Stimulated activated CD4-positive, alpha-beta T cell treated with anti-CD3 and anti-CD28 coated beads, Interleukin-2, amount 100 ng/mL, for 48 hours (primary cell): Measurements from ENCODE around the gene B4GALNT3.
"Not testable (repeated sequence)": the region's sequence is repeated elsewhere in the genome, so short reads cannot be mapped to it uniquely, and the experiment has no call there.

ENCODE experiments used
- DNase-seq, 2 donors: peaks; one replicate each; pipeline ENCODE4 v3.0.0-alpha.2; 2020

Gene B4GALNT3

DNA sequence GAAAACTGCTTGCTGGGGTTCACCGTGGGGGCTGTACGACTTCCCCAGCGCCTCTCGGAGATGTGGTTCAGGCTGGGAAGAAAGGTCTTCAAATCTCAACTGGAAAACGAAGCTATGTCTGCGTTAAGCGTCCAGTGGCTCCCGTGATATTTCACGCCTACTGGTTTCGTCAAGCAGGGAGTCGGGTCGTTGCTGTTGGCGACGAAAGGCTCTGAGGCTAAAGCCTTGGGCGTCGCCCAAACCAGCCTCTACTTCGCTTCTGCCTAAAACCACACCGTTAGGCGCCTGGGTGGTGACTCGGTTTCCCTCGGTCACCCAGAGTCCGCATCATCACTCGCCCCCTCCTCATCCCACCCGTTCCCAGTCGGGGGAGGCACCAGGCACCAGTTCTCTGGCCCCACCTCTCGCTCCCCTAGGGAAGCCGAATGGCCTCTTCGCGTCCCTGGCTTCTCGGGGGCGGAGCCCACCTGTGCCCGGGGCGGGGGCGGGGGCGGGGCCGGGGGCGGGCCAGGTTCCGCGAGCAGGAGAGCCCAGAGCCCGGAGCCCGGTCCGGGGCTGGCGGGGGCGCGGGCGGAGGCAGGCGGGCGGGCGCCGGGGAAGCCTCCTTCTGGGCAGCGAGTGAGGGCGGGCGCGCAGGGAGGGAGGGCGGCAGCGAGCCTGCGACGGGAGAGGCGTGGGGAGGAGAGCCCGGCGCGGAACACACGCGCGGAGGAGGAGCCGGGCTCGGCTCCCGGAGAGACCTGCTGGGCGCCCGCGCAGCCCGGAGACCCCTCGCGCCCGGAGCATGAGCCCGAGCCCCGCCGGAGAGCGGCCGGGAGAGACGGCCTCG lies at the start of gene B4GALNT3:
Gene B4GALNT3 (plus strand): TSS at position 510 of the 829 bp plus-strand sequence. CDS start 438 bp downstream, outside the sequence.
- DNase-seq: peak; percentile 9 to 20

DNA sequence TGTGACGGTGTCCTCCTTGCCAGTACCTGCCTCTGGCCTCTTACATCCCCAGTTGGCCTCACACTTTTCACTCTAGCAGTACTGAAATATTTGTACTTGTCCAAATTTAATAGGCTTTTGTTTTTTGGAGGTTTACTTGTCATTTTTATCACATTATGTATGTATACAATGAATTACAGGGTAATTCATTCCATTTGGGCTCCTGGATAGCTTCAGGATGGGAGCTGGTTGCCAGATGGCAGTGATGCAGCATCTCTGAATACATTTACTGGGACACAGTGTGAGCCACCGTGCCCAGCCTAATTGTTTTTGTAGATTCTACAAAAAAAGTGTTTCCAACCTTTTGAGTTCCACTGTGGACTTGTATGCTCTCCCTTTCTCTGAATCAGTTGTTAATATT lies 44.9 kb upstream of the B4GALNT3 start:
- DNase-seq: no peak

DNA sequence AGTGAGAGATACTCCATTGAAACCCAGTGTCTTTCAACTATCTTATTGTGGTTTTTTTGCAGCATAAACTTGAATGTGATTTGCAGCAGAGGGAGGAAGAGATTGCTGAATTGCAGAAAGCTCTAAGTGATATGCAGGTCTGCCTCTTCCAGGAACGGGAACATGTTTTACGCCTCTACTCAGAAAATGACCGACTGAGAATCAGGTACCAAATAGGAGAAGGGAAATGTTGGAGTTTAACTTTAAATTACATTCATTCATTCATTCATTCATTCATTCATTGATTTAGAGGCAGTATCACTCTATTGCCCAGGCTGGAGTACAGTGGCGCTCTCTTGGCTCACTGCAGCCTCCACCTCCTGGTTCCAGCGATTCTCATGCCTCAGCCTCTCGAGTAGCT lies 41.3 kb upstream of the B4GALNT3 start:
- DNase-seq: no peak

DNA sequence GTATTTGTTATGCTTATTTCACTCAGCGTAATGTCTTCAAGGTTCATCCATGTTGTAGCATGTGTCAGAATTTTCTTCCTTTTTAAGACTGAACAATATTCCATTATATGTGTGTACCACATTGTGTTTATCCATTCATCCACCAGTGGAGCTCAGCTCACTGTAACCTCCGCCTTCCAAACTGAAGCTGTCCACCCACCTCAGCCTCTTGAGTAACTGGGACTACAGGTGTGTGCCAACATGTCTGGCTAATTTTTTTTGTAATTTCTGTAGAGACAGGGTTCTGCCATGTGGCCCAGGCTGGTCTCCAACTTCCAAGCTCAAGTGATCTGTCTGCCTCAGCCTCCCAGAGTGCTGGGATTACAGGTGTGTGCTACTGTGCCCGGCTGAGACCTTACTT lies 37.2 kb upstream of the B4GALNT3 start:
- DNase-seq: no peak

DNA sequence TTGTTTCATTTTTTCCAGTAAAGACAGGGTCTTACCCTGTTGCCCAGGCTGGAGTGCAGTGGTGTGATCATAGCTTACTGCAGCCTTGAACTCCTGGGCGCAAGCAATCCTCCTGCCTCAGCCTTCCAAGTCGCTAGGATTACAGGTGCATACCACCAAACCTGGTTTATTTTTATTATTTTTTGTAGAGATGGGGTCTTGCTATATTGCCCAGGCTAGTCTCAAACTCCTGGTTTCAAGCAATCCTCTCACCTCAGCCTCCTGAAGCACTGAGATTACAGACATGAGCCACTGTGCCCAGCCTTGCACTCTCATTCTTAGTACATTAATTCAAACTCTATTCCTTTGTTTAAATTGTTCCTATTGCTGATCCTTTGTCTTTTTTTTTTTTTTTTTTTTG lies 24.0 kb upstream of the B4GALNT3 start:
- not testable (repeated sequence) for DNase-seq

DNA sequence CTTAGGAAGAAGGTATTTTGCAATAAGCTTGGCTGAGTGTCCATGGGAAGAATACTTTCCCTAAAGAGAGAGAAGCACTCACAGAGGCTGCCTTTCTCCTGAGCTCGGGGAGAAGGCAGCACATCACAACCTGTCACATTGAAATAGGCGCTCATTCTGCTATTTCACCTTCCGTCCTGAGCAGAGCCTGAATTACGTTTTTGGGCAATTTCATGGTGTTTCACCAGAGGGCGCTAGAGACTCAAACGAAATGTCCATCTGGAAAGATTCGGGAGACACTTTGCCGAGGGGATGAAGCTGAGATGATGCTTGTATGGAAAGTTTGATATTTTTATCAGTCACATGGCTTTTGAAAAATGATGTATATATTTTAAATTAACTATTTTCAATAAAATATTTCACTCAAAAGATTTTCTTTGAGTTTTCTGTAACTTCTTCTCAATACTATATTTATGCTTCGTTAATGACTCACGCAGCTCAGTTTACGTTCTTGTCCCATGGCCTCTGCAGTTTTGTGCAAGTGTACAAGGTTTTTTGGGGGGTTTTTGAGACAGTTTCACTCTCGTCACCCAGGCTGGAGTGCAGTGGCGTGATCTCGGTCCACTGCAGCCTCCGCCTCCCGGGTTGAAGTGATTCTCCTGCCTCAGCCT lies 17.4 kb upstream of the B4GALNT3 start:
- peak; percentile 41 to 54 for DNase-seq

DNA sequence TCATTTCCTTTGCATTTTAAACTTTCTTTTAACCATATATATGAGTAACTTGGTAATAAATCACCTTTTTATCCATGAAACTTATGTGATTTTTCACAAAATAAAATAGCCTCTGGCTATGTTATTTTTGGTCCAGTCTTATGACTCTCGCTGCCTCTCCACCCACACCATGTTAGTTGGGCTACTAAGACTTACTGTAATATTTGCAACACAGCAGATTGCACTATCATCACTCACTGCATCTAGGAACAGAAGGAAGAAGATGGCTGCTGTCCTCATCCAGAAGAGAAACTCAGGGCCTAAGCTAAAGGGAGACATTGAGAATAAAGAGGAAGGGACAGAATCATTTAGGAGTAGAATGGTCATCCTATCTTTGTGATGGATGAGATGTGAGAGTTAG lies 12.6 kb upstream of the B4GALNT3 start:
- no peak for DNase-seq

DNA sequence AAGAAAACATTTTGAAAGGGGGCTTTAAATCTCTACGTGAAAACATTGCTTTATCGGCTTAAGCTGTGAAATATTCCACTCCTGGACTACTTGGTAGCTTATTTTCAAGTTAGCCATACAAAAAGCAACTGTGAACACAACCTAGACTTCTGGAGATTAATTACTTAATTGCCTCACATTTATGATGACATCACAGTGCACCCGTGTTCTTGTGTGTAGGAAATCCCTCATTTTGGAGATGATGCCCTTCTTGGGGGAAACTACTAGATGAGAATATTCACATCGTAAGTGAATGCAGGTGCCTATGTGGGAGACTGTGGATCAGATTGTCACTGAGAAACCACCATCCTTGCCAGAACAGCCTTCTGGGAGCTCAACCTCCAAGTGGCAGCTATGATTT lies 10.5 kb upstream of the B4GALNT3 start:
- DNase-seq: no peak

DNA sequence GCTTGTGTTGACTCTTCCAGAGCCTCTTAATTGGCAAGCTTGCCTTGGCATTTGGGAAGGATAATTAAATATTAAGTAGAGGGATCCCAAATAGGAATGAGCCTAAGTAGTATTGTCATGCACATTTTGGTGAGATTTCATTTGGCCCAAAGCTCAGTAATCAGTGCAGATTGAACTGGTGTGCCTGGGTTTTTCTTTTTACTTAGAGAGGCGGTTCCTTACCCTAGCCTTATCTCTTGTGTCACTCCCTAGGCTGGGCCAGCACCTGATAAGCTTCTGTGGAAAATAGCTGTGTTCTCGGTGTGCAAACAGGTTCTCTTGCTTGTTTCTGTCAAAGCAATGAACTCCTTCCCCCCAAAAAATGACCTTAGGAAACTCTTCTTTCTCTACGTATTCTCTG lies 9.3 kb upstream of the B4GALNT3 start:
- DNase-seq: no peak

DNA sequence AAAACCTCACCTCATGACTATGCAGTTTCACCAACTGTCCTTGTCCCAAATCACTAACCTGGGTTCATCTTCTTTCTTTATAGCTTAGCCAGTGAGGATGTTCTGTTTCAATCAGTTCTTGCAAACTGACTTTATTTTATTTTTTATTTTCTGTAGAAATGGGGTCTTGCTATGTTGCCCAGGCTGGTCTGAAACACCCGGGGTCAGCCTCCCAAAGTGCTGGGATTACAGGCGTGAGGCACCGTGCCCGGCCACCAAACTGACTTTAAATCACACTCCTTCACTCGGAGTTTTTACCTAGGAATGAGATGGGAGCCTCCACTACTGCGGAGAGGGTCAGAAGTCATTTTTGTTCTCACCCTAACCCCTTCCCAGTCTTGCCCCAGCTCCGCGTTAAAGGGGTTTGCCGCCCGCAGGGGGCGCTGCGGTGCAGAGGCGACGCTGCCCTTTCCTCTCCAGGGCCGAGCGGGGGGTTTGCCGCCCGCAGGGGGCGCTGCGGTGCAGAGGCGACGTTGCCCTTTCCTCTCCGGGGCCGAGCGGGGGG lies 7.0 kb upstream of the B4GALNT3 start:
- peak; percentile 74 to 76 for DNase-seq

DNA sequence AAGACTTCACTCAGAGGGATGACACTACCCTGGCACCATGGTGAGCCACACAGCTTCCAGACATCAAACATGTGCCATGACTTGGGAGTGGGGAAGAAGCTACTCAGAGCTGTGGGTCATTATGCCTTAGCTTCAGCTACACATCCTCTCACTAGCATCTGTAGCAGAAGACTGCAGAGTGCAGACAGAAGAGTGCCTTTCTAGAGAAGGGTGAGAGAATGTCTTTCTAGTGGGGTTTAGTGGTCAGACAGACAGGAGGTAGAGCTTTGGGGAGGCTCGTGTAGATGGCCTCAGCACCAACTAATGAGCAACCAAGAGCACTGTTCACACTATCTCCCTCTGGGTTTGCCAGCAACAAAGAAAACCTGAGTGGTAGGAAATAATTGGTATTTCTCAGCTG lies 4.9 kb upstream of the B4GALNT3 start:
- DNase-seq: no peak

DNA sequence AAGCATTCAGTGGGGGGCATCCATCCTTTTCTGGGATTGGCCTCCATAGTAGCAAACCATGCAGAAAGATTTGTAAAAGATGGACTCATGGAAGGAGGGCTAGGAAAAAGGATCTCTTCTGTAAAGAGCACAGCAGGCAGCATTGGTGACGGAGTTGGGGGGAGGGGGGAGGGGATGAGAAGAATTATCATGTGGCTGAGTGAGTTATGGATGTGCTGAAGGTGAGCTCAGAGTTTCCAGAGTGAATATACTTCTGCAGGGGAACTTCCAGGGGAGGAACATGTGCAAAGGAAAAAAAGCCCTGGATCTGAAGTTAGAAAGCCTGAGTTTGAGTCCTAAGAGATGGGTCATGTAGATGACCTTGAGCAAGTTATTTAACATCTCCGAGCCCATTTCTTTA lies 3.9 kb upstream of the B4GALNT3 start:
- DNase-seq: no peak

DNA sequence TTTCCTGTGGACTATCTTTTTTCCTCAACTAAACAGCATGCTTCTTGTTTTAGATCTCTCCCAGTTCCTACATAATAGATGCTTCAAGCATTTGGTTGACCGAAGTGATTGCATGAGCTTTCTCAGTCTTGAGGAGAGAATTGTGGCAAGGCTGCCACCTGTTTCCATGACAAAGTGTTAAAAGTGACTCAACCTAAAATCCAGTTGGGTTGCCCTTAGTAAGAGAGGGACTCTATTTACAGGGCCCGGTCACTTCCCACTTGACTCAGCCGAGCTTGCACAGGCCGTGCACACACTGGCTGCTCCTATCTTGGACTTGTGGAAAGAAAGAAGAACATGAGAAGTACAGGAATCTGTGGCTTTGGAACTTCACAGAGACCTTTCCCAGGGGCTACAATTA lies 2.1 kb upstream of the B4GALNT3 start:
- DNase-seq: no peak

DNA sequence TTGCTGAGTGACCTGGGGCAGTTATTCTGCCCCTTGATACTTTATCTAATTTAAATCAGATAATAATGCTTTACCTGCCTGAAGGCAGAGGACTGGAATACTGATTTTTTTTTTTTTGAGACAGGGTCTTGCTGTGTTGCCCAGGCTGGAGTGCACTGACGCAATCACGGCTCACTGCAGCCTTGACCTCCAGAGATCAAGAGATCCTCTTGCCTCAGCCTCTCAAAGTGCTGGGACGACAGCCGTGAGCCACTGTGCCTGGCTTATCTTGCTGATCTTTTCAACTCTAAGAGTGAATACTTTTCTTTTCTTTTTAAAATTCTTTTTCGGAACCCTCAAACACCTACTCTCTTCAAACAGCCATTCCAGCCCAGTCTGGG lies 699 bp upstream of the B4GALNT3 start:
- no peak for DNase-seq

DNA sequence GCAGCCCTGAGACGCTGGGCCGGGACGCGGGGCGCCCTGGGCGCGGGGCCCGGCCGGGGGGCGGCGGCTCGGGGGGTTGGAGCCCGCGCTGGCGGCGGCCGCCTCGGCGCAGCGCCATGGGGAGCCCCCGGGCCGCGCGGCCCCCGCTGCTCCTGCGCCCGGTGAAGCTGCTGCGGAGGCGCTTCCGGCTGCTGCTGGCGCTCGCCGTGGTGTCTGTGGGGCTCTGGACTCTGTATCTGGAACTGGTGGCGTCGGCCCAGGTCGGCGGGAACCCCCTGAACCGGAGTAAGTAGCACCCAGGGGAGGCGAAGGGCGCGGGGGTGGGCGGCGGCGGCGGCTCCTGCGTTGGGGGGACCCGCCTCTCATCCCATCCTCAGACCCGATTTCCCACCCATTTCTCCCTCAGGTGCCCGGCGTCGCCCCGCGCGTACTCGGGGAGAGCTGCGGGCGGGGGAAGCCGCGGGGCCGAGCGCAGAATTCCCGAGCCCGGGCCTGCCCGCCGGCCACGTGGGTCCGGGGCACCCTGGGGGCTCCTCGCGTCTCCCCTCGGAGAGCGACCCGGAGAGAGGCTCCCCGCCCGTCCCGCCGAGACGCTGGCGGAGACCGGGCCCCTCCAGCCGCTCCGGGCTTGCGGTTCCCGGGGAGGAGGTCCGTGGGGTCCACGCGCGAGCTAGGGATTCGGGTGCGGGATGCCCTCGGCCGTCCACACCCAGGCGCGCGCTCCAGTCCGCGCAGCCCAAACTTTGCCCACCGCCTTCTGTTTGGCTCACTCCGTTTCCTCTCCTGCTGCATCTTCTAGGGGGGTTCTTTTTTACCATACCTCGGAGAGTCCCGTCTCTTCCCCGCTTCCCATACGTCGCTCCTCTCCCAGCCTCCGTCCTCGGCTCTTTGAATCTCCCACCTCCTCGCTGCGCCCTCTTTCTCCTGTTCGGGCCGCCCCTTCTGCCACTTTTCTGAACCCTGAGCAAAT lies 807 bp downstream of the B4GALNT3 start:
- peak; percentile 27 to 34 for DNase-seq

DNA sequence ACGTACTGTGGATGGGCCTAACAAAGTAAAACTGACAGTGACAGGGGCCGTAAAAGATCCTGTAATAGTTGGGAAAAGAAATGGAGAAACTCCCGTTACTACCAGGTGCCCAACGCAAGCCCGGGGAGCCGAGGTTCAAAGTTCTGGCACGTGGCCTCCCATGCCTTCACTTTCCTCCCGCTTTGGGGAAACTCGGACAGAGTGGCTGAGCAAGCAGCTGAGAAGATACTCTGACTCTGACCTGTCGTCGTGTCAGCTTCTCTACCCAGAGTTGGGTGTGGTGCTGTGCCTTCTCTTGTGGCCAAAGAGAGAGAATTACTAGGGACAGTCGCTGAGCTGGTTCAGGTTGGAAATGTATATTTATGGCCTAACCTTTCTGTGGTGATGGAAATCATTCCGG lies 1.7 kb downstream of the B4GALNT3 start:
- no peak for DNase-seq

DNA sequence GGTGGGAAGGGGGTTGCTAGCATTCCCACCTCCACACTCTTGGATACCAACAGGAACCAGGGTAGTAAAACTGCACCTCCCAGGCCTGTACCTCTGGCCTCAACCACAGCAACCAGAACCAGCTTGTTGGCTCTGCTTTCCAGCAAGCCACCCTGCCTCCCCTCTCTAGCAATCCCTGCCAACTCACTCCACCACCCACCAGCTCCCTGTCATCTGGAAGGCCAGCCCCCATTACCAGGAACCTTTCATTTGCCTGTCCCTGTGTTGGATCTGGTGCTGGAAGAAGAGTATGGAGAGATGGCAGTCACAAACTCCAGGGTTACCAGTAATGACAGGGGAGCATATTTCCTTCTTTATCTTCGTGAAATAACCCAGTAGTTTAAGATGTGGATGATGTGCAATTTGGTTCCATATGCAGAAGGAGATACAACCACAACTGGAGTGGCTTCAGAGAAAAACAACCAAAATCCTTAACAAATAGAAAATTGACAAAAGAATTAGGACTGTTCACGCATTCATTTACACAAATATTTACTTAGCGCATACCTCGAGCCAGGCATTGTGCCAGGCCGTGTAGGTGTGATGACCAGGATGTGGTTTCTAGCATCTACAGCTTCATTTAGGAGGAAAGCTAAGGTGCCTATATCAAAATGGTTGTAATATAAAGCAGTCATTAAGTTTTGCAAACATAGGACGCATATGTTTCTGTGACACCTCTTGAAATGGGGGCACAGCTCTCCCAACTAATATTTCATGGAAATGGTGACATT lies 3.4 kb downstream of the B4GALNT3 start:
- no peak for DNase-seq

DNA sequence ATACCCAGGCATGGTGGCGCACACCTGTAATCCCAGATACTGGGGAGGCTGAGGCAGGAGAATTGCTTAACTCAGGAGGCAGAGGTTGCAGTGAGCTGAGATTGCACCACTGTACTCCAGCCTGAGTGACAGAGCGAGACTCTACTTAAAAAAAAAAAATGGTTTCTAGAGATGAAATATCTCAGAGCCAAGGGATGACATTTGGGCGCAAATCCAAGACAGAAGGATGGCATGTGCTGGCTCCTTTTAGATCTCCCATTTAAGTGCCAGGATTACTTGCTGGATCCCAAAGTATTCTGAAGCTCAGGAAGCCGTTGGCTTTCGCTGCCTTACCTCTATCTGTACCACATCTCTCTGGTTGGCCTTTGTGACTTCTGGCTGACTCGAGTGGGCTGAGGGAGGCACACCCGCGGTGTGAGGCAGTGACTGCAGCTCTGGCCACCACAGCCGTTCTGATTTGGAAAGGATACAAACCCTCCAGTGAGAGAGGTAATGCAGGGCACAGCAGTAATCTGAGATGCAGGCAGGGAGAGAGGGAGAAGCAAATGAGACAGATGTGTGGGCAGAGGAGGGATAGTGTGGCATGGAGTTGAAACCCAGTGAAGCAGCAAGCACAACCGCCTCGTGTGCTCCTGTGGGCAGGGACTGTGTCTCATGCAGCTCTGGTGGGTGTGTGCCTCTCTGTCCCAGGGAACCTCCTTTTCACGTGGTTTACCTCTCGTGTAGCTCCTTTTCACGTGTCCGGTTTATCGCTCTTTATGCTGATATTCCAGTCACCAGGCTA lies 4.9 kb downstream of the B4GALNT3 start:
- no peak for DNase-seq

DNA sequence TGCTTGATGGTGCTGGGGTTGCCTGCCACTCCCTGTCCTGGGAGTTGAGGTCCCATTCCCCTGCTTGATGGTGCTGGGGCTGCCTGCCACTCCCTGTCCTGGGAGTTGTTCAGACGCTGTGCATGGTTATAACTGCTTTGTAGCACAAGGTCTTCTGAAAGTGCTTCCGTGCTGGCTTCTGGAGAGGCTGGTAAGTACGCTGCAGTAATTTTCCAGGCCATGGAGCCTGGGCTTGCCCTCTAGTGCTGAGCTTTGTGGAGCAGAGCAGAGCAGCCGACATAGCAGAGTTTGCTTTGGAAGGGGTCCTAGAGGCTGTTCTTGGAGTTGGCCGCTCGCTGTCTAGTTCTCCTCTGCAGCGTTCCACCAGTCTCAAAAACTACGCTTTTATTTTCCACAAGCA lies 6.3 kb downstream of the B4GALNT3 start:
- no peak for DNase-seq

DNA sequence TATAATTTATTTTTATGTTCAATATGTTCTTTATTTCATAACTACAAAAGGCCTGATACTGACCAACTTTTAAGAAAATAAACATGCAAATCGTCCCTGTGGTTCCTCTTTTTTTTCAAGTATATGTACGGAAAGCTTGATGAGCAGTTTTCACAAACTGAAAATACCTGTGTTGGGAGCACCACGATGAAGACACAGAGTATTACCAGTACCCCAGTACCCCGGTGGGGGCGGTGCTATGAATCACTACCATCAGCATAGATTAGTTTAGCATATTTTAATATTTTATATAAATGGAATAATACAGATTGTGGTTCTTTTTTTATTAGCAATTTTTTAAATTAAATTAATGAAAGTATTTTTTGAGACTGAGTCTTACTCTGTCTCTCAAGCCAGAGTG lies 7.0 kb downstream of the B4GALNT3 start:
- DNase-seq: no peak

DNA sequence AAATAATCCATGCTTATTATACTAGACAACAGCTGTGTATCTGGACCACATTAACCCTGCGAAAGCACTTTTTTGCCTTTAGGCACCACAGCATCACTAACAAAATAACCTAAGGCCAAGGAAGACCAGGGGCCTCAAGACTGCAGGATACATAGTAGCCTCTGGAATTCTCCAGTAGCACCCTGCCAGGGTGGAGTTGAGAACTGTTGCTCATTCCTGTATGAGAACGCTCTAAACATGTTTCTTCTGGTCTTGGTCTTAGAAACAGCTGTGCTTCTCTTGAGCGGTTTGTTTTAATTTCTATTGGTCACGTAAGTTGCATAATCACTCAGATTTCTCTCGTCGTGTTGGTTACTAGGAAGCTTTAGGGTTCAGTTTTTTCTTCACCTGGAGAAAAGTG lies 7.9 kb downstream of the B4GALNT3 start:
- DNase-seq: no peak
